ENCODE measurements around the gene DNAH5.

The DNAH5 gene

DNA sequence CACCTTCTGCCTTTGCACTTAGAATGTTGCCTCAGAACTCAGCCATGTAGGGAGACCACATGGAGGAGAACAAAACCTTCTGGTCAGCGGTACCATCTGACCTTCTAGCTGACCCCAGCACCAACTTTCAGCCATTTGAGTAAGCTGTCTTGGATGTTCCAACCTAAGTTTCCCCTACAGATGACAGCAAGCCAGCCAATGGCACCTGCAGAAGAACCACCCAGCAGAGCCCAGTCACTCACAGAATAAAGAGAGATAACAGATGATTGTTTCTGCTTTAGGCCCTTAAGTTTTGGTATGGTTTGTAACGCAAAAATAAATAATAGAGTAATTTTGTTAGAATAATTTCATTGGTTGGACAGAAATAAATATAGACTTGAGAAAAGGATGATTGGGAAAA, 10.4 kb downstream of the DNAH5 start:
- DNase-seq: no peak

DNA sequence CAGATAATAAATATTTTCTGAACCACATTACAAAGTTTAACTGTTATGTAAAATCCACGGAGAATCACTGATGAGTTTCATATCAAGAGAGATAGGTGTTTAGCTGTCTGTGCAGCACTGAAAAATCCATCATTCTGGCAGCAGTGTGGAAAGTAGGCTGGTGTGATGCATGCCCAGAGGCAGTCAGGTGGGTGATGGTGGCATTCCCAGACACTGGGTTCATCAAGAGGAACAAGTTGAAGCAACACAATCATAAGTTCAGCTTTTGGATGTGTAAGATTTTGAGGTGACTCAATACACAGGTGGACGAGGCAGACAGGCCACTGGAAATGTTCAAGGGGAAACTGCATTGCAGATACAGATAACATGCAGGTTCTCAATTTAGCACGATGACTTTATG, 11.9 kb downstream of the DNAH5 start:
- no peak for DNase-seq

DNA sequence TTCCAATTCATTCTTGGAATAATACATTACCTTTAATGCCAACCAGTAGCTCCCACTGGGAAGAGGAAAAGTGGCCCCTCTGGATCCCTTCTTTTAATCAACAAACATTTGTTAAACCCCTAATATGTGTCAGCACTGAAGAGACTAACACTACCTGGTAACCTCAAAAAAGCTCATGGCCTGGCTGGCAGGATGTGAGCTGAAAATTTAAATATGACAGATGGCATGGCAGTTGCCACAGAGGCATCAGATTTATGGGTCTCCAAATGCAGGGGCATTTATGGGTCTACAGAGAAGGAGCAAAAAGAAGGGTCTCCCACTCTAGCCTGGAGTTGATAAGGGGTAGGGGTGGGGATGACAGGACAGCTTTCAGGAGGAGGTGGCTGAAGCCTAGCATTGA, 12.5 kb downstream of the DNAH5 start:
- DNase-seq: no peak

DNA sequence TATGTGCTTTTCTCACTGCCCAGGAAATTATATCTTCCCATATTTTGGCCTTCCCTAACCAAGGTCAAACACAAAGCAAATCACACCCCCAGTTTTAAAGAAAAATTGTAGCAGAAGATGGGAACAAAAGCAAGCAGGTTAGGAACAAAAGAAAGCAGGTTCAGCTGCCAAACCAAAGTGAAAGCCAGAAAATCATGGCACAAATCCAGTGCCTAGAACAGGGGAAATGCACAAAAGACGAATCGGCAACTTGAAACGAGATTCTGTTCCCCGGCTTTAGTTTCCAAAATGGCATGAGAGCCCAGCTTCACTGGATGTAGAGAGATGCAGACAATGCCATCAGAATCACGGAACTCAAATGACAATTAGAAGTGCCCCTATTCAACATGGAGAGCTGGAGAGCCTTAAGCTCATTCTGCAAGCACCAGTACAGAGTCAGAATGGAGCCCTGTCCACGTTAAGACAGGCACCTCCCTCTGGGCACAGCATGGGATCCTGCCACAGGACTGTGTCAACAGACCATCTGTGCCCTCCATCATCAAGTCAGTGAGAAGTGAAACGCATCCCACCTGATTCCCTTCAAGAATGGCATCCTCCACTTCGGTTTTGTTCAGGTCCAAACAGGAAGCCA, 13.8 kb downstream of the DNAH5 start:
- DNase-seq: no peak

DNA sequence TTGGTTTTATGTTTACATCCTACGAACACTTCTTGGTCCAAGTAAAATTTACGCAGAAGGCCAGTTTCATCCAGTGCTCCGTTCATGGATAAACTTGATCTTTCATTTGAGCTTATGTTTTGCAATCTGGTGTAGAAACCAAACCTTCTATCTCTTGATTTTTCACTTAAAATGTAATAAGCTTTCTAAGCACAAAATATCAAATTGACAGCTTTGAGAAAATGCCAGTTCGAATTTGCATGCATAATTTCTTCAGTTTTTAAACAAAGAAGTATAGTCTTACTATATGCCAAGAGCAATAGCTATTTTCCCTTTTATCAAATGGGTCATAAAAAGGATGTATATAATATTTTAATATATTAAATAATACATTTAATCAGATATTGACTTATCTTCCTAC, 17.8 kb downstream of the DNAH5 start:
- no peak for DNase-seq

DNA sequence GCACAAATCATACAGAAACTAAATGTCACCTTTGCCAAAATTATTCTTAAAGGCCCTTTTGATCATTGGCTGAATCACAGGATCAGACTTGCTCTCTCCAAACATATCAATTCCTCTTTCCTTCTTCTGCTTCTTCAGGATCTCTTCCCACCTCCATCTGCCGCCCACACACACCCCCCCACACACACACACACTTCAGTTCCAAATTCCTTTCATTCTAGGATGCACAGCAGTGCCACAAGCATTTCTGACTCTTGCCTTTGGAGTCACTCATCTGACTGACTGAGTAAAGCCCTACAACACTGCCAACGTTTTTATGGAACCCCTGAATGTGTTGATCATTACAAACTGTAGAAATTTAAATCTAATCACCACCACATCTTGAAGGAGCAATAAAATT, 22.9 kb downstream of the DNAH5 start:
- no peak for DNase-seq

DNA sequence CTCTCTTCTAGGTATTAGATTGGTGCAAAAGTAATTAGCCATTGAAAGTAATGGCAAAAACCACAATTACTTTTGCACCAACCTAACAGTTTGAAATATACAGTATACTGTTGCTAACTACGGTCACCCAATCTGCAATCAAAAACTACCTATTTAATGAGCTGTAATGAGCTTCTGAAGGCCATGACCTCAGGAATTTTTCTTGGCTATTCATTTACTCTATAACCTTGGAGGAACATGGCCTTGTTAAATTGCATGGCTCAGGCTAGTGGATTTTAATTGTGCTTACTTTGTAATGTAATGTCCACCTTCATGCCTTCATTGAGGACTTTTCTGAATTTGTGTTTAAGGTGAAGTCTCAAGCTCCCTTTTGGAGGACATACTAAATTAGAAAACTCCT, 24.7 kb downstream of the DNAH5 start:
- DNase-seq: no peak

DNA sequence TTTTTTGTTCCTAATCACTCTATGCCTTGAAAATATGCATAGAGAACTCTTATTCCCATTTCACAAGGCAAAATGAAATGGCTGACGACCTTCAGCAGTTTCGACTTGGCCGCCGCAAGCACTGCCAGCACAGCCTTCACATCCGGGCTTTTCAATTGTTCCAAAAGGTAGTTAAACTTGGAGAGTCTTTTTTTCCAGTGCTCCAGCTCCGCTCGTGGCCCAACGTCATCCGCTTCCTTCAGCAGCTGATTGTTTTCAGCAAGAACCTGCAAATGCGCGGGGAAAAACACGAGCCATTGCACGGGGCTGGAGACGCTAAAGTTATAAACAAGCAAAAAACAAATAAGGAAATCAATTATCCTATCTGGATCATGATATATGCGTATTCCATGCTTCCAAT, 25.4 kb downstream of the DNAH5 start:
- DNase-seq: no peak

DNA sequence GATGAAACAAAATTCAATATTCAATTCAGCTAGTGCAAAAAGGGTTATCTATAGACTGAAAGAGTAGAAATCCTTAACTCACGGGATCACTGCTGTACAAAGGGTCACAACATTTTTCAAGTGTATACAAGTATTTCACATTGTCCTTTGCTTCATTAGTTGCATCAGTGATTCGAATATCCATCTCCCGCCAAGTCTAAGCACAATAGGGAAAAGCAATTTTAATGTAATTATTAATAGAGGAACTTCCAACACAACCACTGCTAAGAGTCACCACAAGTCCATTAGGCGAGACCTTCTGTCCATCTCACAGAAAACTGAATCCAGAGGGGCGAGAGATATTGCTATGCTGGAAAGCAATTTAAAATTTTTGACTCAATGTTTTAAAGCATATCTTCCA, 27.4 kb downstream of the DNAH5 start:
- no peak for DNase-seq

DNA sequence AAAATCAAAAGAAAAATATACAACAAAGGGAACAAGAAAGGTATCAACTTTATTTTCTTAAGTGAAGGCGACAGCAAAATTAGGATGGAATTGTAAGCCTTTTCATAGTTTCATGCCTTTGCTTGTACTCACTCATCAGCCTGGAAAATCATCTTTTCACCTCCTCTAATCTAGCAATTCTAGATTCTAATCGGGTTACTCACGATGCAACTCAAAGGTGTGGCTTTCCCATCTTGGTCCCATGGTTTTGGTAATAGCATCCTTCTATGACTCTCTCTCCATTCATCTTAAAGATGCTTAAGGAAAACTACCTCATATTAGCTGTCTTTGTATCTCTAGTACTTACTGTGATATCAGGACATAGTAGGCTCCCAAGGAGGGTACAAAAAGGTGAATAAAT, 30.5 kb downstream of the DNAH5 start:
- DNase-seq: no peak

DNA sequence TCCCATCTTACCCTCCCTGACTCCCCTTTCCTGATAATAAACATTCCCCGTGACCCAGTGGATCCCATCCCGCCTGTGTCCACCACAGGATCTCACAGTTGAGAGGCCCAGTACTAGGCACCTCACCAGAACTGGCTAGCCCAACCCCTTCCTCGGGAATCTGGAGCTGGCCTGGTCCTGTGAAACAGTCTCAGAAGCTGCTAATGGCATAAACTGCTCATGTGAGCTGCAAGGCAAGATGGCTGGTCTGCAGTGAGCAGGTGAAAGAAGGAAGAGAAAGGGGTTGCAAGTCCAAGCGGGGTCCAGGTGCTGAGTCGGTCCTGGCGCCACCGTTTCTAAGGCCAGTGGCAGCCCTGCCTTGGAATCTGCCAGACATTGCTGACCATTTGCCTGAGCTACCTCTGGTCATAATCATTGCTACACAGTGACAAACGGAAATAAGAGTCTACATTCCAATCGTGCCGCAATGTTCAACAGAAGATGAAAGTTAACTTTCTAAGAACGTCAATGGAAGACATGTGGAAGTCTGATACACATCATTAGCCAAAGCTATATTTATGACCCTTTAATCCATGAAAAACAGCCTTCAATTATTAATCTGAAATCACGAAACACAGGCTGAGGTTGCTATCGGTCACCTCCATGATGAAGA, 33.7 kb downstream of the DNAH5 start:
- no peak for DNase-seq

DNA sequence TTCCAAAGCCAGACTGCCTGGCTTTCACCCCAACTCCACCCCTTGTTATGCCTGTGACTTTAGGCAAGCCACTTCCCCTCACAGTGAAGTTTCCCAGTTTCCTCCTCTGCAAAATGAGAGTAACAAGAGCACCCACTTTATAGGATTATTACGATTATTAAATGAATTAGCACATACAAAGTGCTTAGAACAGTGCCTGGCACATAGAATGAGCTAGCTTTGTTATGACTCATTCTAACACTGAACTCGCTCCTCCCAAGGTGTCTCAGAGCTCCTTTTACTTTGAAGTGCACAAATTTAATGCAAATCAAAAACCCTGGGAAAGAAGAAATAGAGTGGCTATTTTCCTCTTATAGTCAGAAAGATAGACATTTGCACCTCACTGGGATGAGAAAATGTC, 34.3 kb downstream of the DNAH5 start:
- DNase-seq: no peak

DNA sequence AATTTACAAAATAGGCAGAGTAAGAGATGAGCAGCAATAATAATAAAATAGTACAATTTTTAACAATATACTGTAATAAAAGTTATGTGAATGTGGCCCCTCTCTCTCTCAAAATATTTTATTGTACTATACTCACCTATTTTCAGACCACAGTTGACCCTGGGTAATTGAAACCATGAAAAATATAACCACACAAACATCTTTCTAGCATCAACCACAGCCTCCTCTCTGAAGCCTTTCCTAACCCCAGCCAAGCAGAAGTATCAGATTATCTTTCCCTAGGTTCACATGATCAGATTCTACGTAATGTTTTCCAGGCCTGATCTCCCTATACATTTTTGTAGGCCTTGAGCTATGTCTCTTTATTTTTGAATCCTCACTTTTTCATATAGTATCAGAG, 35.2 kb downstream of the DNAH5 start:
- no peak for DNase-seq

DNA sequence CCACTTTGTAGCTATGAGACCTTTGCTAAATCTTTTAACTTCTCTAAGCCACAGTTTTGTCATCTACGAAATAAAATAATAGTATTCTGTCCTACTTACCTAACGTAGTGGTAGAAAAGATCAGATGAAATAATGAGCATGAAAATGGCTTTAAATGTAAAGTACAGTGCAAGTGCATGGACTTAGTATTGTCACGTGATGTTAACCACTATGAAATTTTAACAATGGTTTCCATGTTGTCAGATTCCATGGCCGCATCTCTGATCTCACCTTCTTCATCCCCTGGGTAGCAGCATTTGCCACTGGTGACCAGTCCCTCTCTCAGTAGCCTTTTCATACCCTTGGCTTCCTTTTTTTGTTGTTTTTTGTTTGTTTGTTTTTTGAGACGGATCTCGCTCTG, 45.9 kb downstream of the DNAH5 start:
- no peak for DNase-seq

DNA sequence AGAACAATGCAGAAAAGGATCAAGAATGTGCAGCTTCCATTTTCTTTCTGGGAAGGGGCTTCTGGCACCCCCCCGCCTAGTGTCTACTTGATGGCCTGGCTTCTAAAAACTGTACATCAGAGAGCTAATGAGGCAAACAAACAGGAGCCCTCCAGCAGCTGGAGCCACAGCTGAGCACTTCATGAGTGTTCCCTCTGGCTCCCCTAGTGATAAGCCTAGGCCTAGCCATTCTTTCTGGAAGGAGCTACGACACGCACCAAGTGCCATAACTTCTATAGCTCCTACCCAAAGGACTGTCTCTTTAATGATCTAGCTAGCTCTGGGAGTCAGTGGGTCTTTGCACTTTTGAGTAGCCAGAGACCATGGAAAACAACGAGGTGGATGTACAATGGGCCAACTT, 66.1 kb downstream of the DNAH5 start:
- no peak for DNase-seq

DNA sequence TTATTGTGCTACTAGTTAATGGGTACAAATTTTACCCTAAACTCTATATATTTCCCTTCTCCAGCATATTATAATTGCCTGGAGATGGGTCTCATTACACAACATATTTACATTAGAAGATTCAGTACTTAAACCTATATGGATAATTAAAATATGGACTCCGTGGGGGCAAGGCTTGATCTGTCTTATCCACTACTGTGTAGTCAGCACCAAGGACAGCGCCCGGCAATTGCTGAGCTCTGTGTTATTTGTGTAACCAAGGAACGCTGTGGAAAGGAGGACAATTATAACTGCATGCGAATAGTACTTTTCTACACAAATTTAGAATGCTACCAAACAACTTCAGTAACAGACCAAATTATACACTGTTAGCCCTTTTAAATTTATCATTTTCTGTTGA, 77.7 kb downstream of the DNAH5 start:
- no peak for DNase-seq

DNA sequence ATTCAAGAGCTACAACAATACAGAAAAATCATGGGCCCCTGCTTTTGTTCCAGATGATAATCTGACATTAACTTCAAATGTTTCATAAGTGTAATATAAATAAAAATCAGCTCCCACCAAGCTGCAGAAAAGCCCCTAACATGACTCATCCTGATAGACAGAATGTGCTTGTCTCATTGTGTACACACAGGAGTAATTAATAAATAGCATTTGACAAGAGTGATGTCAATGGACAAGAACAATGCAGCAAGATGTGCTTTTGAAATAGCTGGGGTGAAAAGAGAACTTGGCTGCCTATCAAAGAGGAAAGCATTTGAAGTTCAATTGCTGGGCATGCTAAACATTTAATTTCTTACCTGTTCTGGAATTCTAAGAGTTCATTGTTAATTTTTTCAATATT, 79.2 kb downstream of the DNAH5 start:
- DNase-seq: no peak

DNA sequence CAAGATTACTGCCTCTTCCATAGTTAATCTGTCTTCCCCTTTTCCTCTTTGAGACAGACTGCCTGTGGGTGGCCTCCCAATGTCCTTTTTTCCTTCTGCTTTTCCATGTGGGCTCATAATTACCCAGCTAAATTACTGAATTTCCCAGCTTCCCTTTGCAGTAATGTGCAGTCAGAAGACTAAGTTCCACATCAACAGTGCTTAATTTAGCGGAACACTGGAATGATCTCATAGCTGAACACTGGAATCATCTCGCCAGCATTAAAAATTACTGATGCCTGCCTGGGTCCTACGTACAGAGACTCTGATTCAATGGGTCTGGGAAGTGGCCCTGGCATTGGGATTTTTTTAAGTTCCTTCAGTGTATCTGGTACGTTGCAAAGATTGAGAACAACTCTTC, 84.3 kb downstream of the DNAH5 start:
- DNase-seq: no peak

DNA sequence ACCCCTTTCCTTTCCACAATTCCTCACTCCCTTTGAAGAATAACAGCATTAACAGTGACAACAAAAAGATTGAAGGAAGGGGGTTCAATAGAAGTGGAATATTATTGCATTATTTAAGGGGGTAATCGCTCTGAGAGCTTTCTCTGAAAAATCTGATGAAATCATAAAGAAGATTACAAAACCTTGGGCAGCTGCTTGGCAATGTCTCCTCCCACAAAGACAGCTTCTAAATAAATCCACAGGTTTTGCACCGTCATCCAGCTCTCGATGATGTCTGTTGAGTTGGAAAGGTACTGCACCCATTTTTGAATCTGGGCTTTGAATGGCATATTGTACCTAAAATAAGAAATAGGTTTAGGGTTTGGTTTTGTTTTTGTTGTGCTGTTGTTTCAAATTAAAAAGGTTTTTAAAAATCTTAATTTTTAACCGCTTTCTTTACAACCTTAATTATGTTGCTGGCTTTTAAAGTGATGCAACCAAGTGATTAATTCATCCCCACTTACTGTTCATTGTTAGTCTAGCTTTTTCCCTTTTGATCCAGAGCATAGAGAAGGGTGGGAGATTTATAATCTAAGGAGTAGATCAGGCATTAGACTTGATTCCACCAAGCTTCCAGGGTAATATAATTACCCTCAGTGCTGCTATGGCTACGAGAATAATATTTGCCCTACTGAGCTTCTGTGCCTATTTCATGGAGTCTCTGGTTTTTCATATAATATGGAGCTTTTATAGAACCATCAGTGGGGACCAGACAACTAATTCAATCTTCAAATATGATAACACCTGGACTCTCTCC, 85.0 kb downstream of the DNAH5 start:
- no peak for DNase-seq

DNA sequence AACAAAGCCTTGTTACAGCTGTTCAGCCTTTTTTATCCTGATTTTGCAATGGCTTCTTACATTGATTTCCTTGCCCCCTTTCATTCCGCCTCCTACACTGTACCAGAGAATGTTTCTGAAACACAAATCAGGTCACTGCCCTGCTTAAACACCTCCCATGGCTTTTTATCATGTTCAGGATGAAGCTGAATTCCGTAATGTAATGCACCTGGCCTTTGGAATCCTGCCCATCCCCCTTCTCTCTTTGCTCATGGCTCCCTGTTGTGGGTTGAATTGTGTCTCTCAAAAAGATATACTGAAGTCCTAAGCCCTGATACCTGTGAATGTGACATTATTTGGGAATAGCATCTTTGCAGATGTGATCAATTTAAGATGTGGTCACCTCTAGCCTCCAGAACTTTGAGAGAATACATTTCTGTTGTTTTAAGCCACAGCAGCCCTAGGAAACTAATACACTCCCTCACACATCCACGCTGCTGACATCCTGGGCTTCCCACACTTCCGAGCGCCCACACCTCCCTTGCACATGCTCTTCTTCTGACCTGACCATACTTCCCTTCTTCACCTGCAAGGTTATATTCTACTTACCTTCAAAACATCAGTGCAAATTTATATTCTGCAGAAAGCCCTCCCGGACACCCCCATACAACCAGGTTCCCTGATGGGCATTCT, 101.2 kb downstream of the DNAH5 start:
- no peak for DNase-seq

DNA sequence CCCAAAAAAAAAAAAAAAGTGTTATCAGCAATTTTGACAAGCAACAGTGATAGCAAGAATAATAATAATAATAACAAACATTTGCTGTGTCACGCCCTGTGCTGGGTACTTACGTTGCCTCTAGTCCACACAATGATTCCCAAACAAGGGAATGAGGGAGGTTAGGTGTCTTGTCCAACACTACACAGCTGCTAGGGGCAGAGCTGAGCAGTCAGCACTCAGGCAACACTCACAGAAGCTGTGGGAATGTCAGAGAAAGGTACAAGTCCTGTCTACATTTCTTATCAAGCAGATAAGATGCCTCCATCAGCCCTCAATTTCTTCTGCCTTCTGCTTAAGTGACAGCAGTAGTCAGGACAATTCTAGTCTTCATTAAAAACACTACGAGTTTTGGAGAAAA, 111.0 kb downstream of the DNAH5 start:
- no peak for DNase-seq

DNA sequence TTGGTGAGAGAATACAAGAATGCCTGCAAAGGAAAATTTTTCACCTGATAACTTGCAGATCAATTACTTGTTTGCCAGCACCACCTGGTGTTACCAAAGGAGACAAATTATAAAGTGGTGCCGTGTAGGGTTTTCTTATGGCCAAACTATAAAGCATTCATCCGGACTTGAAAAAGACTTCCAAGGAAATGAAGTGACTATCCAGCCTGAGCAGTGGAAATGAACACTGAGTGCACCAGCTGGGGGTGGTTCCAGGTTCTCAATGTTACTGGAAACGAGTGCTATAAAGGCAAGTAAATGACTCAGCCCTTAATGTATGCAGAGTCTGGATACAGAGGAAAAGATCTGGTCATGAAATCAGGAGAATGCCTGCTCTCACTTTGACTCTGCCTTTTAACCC, 113.1 kb downstream of the DNAH5 start:
- no peak for DNase-seq

DNA sequence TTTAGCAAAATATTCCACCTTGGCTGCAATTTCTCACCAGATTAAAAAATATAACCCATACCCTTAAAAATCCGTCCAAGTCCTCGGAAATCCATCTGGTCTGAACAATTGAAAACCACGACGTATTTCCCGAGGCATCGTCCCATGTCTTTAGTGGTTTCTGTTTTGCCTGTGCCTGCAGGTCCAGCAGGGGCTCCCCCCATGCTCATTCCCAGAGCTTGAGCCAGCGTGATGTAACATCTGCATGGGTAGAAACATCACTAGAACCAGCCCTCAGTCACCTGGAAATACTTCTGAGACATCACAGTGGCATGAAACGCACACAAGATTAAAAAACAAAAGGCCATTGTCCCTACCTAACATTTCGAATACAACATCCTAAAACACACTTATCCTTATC, 114.0 kb downstream of the DNAH5 start:
- DNase-seq: no peak

DNA sequence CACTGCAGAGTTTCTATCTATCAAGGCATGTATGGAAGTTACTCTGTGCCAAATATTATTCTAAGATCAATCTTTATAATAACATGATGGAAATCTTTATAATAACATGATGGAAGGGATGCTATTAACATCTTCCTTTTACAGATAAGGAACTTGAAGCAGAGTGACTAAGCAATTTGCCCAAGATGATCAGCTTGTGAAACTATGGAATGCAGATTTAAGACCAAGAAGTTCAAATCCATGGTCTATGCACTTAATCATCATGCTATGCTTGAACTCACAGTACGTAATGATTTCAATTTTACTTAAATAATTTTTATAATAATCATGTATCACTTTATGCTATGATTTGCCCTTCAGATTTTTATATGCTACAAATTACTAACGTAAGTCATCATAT, 123.1 kb downstream of the DNAH5 start:
- no peak for DNase-seq

Data from CD4-positive, alpha-beta T cell treated with Interleukin-10 for 1 hour (primary cell).